NCI-H1105 treated with DMSO at 0.1 percent for 48 hours (cell line): ENCODE results near the gene GPR78.

Source experiments
- DNase-seq: peaks from one replicate; lab custom pipeline; 2025; lab: John Stamatoyannopoulos, UW

The GPR78 gene

DNA sequence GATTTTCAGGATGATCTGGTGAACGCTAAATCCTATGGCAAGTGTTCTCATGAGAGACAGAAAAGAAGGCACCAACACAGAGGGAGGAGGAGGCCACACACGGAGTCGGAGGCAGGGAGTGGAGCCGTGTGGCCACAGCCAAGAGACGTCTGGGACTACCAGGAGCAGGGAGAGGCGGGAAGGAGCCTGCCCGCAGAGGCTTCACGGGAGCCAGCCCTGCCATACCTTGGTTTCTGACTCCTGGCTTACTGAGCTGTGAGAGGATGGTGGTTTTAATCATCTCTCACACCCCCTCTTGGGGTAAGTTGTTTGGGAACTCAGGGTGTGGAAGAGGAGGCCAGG, 33.5 kb upstream of the GPR78 start:
- no peak for DNase-seq

DNA sequence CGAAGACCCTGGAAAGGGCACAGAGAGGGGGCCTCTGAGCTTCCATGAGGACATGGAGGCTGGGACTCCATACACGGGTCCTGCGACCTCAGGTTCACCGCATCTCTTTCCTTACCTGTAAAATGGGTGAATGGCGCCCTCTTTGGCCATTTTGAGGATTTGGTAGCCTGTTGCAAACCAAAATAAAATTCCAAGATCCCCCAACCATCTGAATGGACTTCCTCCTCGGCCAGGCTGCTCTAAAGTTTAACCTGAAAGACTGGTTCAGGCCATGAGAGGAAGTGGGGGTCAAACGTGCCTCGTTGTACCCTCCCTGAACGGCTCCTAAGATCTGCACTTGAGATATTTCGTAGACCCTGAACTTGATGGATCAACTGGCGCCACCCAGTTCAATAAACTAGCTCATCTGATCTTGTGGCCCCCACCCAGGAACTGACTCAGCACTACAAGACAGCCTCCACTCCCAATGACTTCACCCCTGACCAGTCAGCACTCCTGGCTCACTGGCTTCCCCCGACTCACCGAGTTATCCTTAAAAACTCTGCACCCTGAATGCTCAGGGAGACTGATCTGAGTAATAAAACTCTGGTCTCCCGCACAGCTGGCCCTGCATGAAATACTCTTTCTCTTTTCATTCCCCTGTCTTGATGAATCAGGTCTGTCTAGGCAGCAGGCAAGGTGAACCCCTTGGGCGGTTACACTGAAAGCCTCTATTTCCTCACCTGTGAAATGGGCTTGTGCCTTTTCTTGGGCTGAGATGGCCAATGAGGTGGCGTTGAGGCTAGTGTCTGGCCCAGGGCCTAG, 32.9 kb upstream of the GPR78 start:
- DNase-seq, result no peak

DNA sequence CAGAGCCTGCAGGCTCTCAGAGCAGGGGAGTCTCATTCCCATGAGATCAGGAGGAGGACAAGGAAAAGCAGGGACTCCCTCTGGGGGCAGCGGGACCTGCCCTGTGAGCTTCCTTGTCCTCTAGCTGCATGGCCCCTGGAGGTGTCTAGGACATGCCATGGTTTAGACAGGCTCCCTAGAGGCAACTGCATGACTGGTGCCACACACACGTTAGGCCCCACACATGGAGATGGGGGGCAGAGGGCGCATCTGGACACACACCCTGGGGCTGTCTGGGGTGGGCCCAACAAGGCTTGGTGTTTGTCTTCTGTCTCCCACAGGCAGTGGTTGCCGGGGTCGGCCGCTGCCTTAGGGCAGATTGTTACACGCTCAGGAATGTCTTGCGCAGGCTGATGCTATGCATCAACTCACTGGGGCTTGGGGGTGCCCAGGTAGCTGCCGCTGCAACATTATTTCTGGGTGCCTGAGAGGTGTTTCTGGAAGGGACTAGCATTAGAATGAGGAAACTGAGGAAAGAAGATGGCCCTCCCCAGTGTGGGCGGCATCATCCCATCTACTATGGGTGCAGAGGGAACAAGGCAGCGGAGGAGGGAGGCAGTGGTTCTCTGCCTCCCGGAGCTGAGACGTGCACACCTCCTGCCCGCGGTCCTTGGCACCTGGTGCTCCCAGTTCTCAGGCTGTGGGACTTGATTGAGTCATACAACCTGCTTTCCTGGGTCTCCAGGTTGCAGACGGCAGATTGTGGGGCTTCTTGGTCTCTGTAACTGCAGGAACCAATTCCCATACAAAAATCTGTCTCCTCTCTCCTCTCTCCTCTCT, 32.1 kb upstream of the GPR78 start:
- no peak for DNase-seq

DNA sequence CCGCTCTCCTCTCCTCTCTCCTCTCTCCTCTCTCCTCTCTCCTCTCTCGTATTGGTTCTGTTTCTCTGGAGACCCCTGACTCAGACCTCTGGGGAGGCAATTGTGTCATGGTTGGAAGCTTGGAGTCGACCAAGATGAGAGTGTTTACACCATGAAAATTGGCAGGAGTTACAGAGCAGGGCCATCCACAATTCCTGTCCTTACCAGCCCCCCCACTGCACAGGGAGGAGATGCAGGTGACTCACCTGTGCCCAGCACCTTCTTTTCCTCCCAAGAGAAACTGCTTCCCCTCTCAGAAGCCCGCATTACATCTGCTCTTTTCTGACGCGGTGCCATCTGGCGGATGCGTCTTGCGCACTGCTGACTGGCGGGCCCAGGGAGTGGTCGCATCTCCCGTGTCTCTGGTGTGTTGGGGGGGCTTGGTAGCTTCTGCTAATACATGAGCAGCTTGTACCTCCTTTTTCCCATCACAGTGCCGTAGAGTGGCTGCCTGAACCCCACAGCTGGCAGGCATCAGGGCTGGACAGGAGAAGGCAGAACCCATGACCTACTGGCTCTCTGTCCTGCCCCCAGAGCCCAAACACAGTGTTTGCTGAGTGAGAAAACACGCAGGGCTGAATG, 31.4 kb upstream of the GPR78 start:
- DNase-seq, result no peak

DNA sequence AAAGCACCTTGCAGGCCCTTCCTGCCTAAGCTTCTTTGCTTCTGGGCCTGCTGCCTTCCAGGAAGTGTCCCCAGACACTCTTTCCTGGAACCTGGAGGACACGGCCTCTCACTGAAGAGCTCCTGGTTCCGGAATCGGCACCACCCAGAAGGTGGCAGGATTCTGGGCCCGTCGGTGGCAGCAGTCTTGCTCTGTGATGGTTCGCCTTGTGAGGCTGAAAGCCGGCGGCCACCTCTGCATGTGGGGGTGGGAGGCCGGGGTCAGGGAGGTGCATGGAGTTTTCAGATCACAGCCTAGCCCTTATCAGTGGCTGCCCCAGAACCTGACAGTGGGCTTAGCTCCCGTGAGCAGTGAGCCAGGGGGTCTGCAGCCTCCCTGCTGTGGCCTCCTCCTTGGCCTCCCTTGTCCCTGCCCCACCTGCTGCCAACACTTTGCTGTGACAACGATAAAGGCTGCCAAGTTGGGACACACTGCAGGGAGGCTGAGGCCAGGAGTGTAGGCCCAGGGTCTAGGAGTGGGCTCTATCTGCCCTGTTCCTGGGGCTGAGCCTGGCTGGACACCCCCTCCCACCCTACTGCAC, 30.8 kb upstream of the GPR78 start:
- no peak for DNase-seq

DNA sequence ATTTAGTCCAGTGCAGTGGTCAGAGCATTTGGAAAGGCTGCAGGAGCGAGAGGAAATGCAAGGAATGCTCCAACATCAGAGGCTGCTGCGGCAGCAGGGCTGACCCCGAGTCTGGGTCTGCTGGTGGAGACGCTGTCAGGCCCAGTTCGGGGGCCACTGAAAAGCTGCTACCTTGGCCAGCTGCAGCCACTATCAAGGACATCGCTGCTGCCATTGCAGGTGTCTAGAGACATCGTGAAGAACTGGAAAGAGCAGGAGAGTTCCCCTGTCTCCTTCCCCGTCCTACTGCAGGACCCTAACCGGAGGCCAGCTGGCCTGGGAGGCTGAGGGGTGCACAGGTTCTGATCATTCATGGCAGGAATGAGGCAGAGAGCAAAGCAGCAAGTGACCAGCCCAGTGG, 29.5 kb upstream of the GPR78 start:
- no peak for DNase-seq

DNA sequence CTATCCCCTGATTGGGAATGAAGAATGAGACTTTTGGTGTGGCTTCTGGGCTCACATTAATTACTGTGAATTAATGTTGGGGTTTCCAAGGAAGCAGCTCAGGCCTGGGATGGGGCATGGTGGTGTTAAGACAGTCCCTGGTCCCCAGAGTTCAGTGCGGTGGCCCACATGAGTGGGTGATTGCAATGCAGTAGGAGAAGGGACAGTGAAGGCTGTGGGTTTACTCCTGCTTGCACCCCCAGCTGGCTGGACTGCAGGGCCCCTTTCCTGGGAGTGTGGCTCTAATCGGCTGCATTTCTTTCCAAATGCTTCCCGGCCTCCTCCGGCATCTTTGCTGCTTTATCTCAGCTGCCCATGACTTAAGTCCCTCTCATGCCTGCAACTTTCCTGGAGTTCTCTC, 28.2 kb upstream of the GPR78 start:
- no peak for DNase-seq

DNA sequence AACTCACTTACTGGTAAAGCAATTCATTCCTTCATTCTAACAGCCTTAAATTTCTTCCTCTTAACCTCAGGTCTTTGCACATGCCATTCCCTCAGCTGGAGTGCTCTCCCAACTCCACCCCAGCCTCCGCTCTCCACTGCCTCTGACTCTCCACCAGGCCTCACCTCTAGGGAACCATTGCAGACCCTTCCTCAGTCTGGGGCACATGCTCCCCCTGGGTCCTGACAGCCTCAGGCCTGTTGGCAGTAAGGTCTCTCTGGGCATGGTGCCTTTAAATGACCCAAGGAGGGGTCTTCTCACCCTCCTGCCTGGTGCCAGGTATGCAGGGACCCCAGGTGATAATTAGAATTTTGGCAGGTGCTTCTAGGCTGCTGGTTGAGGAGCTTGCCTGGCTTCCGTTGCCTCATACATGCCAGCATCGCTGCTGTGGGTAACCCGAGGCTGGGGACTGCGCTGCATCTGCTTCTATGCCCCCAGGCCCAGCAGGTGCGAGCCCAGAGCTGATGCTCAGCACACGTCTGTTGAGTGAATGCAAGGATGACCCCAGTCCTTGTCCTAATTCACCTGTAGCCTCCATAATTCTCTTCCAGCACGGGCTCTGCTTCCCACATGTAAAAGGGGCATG, 27.5 kb upstream of the GPR78 start:
- DNase-seq, result no peak

DNA sequence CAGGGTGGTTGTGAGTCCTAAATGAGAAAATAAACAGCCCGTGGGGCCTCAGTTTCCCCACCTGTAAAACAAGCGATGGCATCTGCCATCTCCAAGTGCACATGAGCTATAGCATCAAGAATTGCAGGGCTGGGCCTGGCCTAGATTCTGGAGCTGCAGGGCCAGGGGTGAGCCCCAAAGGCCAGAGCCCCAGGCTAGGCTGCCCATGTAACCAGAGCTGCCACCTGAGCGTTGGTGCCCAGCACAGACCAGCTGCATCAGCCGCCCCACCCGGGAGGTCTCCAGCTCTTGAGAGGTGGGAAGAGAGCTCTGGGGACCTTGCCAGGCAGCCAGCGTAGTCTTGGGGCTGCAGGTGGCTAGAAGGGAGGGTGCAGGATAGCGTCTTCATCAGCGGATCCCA, 27.0 kb upstream of the GPR78 start:
- DNase-seq, result no peak

DNA sequence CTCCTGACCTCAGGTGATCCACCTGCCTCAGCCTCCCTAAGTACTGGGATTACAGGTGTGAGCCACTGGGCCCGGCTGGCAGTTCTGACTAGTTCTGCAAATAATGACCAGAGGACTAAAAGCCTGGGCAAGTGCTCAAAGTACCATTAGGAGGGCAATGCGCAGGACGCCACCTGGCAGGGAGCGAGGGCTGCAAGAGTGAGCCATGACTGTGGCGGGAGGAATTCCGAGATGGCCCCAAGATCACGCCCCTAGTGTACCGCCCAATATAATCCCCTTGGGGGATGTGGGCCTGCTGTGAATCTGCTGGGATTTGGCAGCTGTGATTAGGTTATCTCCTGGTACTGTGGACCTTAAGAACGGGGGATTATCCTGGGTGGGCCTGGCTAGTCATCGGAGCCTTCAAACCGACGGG, 26.2 kb upstream of the GPR78 start:
- no peak for DNase-seq

DNA sequence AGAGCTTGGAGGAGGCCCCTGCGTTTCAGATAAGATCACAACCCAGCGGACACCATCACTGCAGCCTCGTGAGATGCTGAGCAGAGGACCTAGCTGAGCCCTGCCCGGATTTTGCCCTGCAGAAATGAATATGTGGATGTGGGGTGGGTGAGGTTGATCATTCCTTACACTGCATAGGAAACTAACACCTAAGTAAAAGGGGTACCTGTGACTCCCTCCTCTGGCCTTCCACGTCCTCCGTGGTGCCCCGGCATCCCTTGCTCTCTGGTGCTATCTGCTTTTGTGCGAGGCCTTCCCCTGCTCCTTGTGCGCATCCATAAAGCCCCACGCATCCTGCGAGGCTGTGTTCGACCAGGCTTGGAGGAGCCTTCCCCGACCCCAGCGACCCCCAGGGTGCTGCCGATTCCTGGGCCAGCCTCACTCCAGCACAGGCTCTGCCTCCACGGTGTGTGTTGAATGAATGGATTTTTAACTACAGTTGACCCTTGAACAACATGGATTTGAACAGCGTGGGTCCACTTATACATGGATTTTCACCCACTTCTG, 25.6 kb upstream of the GPR78 start:
- DNase-seq, result no peak

DNA sequence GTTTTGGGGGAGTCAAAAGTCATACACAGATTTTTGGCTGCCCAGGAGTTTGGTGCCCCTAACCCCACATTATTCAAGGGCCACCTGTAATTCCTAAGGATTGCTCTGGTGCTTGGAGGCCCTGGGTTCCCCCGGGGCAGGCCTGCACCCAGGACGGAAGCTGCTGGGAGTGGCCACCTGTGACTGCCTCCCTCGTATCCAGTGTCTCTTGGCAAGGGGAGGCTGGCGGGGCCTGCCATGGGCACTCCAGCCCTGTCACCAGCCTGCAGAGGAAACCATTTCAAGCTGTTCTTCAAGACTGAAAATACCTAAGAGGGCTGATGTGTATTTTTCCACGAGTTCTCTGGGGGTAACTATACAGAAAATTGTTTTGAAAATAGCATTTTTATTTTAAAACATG, 24.5 kb upstream of the GPR78 start:
- no peak for DNase-seq

DNA sequence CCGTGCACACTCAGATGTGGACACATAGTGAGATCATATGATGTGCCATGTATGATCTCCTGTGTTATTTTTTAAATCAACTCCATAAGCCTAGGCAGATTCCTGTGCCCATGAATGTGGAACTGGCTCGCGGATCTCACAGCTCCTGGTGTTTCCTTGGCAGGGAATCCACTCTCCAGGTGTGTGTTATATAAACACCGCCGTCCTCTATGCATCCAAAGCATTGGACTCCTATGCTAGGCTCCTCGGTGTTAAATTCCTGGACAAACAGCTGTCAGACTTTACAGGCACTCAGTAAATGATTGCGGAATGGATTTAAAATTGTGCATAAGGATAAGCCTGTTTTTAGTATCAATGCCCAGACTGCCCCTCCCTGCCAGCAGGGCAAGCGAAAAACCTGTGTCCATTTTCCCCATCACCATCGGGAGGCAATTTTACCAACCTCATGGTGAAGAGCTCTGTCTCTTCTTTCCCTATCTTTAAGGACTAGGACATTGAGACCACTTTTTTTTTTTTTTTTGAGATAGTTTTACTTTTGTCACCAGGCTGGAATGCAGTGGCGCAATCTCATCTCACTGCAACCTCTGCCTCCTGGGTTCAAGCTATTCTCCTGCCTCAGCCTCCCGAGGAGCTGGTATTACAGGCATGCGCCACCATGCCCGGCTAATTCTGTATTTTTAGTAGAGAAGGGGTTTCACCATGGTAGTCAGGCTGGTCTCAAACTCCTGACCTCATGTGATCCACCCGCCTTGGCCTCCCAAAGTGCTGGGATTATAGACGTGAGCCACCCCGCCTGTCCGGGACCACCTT, 23.6 kb upstream of the GPR78 start:
- DNase-seq, result no peak

DNA sequence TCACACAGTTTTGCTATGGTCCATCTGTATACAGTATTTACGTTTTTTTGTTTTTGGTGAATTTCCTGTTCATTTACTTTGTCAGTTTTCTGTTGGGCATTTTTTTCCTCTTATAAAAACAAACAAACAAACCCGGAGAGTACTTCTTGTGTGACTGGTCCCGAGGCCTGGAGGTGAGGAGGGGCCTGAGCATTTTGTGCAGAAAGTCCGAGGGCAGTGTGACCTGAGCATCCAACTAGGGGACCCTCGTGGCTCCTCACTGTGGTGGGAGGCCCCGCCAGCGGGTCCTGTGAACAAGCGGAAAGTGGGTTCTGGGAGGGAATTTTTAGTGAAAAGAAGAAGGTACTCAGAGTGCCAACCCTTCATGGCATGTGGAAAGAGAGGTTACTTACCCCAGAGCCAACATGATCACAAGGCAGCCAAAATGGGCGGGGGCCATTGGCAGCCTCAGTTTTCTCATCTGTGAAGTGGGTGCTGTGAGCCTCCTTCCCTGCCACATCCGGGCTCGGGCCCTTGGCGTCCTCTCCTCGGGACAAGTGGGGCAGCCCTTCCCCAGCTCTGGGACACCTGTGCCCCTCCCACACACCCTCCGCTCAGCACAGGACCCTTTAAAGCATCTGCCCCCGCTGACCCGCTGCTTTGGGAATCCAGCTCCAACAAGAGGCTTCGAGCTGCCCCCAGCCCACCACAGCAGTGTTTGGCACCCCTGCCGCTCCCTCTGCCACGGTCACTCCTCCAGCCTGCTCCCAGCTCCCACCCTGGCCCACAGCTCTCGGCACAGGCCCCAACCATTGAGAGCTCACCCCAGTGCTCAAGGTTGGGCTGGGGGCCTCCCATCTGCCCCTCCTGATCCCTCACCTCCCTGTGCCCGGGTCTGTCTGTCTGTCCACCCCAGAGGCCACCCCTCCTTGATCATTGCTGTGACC, 22.8 kb upstream of the GPR78 start:
- no peak for DNase-seq

DNA sequence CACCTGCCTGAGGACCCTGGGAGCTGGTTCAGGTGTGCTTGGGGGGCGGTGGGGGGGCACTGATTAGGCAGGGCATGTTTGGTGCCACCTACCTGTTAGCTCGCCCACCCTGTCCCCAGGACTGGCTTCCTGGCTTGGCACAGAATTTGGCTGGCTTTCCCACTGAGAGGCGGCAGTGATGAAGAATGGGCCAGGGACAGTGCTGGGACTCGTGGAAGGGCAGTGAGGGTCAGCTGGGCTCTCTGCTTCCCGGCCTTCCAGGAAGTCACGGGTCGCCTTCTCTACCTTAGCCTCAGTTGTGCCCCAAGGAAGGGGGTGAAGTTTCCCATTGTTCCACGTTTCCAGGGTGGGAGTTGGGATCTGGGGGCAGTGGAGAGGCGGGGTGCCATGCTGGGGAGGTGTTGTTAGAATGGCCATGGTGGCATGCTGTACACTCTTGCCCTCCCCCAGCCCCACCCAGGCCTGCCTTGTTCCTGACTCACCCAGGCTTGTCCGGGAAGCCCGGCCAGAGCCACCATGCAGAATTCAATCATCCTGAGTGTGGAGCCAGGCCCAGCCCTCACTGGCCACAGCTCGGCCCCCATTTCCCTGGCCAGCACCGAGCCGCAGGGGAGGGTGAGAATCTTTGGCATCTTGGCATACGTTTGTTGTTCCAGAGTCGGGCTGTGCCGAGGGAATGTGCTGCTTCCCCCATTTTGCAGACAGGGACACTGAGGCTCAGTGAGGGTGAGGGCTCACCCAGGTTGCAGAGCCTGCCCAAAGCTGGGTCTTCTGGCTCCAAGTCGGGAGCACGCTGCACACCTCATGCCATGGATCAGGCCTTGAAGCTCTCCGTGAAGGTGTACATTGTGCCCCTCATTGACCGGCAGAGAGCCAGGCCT, 21.9 kb upstream of the GPR78 start:
- no peak for DNase-seq

DNA sequence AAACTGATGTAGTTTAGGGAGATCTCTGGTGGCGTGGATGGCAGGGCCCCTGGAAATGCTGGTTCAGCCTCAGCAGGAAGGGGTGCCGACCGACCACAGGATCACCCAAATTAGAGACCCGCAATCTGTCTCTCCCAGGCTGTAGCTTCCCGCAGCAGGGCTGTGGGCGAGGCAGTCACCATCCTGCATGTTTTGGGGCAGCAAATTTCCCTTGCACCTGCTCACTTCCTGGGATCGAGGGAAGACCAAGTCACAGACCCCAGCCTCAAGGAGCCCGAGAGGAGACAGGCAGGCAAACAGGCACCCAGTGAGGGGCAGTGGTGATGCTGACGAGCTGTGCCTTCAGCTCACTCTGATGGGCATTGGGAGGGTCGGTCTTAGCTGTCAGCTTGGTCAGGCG, 21.2 kb upstream of the GPR78 start:
- no peak for DNase-seq

DNA sequence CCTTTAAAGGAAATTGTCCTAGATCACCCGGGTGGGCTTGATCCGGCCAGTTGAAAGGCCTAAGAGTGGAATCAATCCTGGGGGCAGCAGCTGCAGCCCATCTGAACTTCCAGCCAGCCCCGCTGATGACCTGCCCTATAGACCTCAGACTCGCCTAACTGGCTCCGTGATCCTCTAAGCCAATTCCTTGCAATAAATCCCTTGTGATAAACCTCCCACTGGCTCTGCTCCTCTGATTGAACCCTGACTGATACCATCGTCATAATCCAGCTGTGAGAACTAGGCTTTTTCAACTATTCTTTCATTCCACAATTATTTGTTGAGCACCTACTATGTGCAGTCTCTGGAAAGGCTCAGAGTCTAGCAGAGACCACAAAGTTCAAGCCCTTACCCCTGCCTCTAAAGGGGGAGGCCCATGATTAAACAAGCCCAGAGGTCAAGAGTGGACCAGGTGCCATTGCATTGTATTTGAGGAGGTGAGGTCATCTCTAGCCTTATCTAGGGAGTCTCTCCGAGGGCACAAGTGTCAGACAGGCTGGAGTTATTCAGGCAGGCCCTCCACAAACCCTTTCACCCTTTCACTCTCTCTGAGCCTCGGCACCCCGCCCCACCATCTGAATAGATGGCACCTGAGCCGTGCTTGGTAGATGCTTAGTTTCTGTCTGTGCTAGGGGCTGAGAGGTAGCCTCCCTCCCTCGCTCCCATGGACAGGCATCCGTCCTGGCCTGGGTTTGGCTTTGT, 20.5 kb upstream of the GPR78 start:
- no peak for DNase-seq
